C4-2B (cell line): ENCODE results near the gene SPOCD1.

Source experiments
- H3K27ac ChIP-seq: fragments of 450-650 bp; 2 replicates; pipeline ENCODE4 v1.5.1; 2017
- CTCF ChIP-seq: fragments of 450-650 bp; conservative IDR thresholded peaks from 2 replicates; pipeline ENCODE4 v1.5.1; 2017; ENCODE audit warnings: mild to moderate bottlenecking
- ZFX ChIP-seq: fragments of 450-650 bp; IDR thresholded peaks from 2 replicates; pipeline ENCODE4 v1.6.1; 2017

Gene SPOCD1

DNA sequence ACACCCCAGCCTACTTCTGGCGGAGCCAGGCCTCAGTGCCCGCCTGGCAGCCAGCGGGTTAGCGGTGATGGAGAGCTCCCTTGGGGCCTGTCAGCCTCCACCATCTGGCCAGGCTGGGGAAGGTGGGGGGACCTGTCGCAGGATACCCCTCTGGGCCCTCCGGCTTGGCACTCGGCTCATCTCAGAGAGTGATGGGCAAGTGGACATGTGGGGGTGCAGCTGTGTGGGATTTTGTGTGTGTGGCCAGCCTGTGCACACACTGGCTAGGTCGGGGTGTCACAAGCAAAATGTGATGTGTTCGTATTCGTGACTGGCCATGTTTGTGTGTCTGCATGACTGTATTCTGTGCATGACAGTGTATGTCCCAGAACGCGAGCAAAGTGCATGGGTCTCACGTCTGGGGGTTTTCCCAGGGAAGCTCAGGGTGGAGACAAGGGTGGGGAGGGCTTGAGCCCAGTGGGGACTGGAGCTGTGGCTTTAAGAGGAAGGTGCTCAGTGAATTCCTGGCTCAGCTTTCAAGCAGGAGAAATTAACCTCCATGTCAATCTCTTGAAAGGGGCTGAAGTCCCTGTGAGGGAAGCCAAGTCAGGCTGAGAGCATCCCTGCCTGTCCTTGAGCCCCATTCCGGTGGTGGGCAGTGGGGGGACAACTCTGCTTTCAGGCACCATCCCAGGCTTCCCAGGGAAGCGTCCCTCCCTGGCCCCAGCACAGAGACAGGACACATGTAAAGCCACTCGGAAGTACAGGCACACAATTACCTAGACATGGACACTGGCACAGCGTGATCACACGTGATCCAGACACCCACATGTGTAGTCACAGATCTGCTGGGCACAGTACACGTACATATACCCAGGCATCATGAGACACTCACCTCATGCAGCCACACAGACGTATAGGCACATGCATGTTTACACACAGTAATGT lies 30.5 kb downstream of the SPOCD1 start:
- no peak overlapping the region for H3K27ac ChIP-seq
- TF ChIP-seq CTCF, result no peak
- no peak for TF ChIP-seq ZFX

DNA sequence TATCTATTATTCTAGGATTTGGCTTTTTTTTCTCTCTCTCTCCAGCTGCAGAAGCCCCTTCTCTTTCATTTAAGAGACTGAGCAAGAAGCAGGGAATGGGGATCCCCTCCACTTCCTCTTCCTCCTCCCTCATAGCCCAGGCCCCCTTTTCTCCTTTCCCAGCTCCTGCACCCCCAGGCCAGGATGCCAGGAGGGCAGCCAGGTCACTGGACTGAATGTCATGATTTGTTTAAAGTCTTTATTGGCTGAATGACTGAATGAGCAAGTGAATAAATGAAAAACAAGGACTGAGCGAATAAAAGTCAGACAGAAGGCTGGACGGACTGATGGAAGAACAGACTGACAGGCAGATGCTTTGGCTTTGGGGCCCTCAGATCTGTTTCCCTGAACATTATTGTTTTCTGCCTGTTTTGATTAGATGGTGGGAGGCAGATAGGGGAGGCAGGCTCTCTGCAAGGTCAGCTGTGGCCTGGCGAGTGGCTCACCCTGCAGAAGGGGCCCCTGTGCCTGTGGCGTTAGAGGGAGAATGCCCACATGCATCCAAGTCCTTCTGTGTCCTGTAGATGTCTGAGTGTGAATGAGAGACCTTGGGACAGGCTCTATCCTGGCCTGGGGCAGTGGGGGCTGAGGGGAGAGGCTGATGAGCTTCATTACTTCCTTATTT lies 31.3 kb downstream of the SPOCD1 start:
- TF ChIP-seq ZFX, result no peak
- no peak for TF ChIP-seq CTCF

DNA sequence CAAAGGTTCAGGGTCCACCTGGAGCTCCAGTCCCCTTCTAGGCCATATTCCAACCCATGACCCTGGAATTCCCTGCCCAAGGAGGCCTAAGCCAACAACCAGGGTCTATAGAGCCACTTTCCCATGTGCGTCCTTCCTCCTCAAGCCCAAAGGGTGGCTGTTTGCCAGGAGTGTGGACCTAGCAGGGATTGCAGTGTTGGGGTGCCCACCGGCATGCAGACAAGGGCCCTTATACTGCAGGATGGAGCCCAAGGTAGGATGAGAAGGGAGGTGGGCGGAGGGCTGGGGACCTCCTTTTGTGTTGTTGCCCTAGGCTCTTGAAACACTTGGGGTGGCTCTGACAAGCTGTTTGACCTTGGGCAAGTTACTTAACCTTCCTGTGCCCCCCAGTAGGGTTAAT lies 32.0 kb downstream of the SPOCD1 start:
- no peak overlapping the region for H3K27ac ChIP-seq
- TF ChIP-seq CTCF (no peak), ZFX (no peak)

More for the DNA sequence above, 31.3 kb downstream of the SPOCD1 start:
- H3K27ac ChIP-seq, result no peak overlapping the region

DNA sequence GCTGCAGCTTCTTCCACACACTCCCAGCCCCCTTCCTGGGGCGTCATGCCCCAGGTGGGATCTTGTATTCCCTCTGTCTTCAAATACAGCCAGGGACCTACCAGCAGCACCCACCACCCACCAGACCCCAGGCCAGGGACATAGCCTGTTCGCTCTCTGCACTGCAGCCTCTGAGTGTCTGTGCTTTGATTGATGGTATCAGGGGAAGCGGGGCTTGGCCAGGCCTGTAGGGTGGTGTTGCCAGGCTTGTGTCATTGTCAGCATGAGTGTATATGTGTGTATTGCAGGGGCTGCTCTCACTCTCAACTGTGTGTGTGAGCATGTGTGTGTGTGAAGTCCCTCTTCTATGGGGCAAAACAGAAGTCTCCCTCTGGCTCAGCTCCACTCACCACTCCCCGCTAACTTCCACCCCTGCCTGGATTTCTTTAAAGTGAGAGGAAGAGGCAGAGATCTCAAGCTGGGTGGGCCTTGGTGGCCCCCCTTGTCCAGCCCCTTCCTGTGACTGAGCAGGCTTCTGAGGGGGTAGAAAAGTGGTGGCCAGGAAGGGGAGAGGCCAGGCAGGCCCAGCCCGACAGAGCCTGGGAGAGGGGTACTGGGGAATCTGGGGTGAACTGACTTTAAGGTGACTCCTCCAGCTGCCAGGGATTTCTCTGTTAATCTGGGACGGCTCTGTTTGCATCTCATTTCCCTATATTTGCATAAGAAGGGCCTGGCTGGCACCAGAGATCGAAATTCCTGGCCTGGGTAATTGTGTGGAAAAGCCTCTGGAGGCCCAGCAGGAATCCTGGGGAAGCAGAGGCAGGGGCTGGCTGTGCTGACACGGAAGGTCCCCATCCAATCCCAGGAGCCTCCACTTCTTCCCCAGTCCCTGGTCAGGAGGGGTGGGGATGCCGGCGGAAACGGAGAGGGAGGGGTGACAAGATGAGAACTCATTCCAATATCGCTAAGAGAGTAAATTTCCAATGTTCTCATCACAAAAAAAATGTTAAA lies 33.1 kb downstream of the SPOCD1 start:
- TF ChIP-seq ZFX (no peak), CTCF (no peak)
- no peak overlapping the region for H3K27ac ChIP-seq

DNA sequence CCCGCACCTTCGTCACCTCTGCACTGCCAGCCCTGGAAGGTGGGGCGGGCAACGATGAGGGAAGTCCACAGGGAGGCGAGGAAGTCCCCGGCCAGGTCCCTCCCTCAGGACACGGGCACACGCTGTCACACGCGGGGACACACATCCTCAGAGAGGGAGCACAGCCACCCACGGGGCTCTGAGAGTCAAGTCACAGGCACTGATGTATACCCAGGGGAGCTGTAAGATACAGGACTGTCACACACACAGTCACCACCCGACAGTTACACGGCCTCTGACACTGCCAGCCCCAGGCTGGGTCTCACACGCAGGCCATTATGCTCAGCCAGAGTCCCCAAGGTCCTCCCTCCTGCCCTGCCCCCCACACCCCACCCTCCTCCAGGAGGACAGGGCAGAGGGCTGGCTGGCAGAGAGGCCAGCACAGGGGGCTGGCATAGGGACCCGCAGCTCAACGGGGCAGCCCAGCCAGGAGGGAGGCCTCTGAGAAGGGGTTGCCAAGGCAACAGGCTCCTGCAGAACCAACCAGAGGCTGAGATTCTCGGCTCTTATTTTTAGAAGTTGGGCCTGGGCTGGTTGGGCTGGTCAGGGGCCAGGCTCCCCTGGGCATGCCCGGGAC lies 34.0 kb downstream of the SPOCD1 start:
- H3K27ac ChIP-seq, result no peak overlapping the region
- TF ChIP-seq CTCF (no peak), ZFX (no peak)

DNA sequence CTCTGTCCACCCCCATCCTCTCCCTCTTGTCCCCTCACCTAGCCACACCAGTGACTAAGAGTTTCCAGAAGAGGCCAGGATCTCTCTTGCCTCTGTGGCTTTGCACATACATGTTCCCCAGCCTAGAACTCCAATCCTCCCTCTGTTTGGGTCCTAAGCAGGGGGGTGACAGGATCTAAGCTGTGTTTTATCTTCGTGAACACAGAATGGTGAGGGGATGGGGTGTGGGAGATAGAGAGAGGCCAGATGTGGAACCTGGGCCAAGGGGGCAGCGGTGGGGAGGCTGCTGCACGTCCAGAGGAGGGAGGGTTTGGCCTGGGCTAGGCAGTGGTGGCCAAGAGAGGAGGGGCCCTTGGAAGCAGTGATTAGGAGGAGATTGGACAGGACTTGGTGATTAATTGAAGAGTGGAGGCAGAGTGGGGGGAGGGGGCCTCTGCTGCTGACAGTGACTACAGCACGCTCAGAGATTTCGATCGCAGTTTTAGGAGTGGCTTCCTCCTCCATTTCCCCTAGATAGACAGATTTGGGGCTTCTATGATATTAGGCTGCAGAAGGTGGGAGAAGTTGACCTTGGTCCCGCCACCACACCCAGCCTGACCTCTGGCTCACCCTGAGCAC lies 34.6 kb downstream of the SPOCD1 start:
- TF ChIP-seq CTCF, result no peak
- no peak for TF ChIP-seq ZFX
- H3K27ac ChIP-seq, result no peak overlapping the region
